ENCODE data around the gene DDX41.

GRCh38 chr5:177498013-177498787 is 18.6 kb downstream of the DDX41 start:
- no peak for TF ChIP-seq CTCF (conservative IDR thresholded peaks at IDR 0.05; ENCODE audit: low read length)
- TF ChIP-seq EZH2phosphoT487 (IDR thresholded peaks at IDR 0.05; ENCODE audit: borderline replicate concordance, low read depth, low read length): no peak
